GM19238 (cell line): ENCODE measurements around the gene ADAMTS9.

ENCODE experiments used
- DNase-seq: peaks from one replicate; pipeline ENCODE4 v3.0.0; 2011; ENCODE audit warnings: low spot score; ENCODE audit not compliant: insufficient read length

ADAMTS9 gene

DNA sequence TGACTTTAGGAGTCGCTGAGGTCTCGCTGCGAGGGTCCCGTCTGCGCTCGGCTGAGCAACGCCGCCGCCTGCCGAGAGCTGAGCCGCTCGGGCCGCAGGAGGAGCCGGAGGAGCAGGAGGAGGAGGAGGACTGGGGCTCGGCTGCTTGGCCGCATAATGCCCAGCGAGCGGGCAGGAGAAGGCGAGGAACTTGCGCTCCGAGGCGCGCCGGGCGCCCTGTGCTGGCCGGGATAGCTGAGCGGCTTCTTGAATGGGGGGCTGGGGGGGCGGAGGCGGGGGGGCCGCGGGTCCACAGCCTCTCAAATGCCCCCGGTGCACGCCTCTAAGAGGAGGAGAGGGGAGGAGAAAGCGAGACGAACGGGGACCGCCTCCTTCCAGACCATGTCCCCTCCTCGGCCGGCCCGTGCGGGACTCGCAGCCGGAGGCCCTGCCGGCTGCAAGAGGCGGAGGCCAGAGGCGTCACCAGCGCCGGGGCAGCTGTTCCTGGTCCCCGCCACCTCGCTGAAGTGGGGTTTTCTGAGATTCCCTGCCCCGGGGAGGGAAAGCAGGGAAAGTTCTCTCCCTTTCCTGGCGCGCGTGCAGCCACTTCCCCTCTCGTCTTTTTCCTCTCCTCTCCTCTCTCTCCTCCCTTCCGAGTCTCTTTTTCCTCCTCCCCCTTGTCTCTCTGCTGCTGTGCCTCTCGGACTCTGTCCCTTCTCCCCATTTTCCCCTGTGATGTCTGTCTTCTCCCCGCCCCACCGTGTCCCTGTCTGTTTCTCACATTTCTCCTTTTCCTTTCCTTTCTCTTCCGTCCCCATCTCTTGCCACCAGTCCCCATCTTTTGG is at the start of gene ADAMTS9:
TSS of gene ADAMTS9 (minus strand) at position 220 of the 824 bp plus-strand sequence. CDS start 343 bp downstream, outside the sequence.
- no peak for DNase-seq

DNA sequence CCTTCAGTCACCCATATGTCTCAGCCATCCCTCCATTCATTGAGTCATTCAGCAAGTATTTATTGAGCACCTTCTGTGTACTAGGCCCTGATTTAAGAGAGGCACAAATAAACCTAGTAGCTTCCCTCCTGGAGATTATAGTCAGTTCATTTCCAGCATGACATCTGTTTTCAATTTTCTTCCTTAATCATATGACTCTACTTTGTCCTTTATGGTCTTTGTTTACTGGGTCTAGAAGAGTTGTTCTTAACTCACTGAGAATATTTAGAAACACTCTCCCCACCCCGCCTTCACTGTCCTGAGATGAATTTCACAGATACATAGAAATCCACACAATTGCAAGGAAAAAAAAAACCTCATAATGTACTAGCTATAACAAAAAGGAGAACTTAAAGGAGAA is 44.8 kb upstream of the ADAMTS9 start:
- DNase-seq = no peak

DNA sequence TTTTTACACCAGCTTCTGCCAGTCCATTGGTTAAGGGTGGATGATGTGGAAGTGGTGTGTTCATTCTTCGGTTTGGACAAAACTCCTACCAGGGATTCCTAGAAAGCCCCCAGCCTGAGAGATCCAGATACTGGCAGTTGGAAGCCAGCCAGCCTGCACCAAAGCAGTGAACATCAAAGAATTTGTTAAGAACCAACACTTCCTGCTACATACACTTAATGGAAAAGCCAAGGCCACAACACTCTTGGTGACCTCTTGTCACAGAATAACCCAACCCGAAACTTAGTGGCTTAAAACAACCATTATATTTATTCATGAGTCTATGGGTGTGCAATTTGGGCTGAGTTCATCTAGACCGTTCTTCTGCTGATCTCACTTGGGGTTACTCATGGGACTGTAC is 42.9 kb upstream of the ADAMTS9 start:
- no peak for DNase-seq

GRCh38 chr3:64728994-64729393 is 41.2 kb upstream of the ADAMTS9 start:
- no peak for DNase-seq

- DNase-seq = no peak
Measured at GRCh38 chr3:64728428-64728827, 40.6 kb upstream of the ADAMTS9 start.

- no peak for DNase-seq
Measured at GRCh38 chr3:64726414-64727090, 38.8 kb upstream of the ADAMTS9 start.

GRCh38 chr3:64718976-64719375 is 31.2 kb upstream of the ADAMTS9 start:
- no peak for DNase-seq

DNA sequence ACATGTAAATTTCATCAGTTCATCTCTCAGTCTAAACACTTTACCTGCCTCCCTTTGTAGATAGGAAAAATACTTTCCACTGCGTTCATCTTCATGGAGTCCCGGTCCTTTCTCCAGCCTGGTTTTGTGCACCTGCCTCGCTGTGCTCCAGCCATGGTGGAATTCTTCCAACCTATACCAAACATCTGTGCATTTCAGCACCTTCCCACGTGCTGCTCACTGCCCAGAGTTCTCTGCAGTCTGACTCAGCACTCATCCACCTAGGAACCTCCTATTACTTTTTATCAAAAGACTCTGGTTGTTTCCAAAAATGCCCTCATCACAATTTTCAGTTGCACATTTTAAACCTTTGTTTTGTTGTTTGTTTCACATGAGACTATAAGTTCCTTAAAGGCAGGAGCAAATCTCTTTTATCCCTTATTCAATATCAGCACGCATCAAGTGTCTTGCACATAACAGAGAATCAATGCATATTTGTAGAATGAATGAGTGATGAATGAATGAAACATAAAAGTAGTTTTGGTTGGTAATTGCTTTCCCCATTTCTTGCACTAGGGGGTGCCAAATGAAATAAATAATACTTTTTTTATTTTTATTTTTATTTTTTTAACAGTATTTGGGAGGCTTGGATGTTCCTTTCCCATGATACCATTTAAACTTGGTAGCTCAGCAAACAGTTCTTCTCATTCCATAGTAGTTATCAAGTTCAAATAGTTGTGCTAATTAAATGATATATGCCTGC is 30.2 kb upstream of the ADAMTS9 start:
- DNase-seq = no peak

DNA sequence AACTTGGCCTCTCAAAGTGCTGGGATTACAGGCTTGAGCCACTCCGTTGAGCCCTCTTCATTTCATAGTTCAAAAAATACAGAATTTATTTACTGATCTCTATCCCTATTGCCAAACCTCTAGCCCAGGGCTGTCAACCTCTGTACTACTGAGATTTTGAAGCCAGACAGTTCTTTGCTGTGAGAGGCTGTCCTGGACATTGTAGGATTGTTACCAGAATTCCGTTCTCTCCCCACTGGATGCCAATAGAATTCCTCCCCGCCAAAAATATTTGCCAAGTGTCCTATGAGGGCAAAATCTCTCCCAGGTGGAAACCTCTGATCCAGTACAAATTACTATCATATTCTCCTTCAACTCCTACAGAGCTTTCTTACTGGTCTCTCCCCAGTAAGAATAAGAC is 29.6 kb upstream of the ADAMTS9 start:
- no peak for DNase-seq

DNA sequence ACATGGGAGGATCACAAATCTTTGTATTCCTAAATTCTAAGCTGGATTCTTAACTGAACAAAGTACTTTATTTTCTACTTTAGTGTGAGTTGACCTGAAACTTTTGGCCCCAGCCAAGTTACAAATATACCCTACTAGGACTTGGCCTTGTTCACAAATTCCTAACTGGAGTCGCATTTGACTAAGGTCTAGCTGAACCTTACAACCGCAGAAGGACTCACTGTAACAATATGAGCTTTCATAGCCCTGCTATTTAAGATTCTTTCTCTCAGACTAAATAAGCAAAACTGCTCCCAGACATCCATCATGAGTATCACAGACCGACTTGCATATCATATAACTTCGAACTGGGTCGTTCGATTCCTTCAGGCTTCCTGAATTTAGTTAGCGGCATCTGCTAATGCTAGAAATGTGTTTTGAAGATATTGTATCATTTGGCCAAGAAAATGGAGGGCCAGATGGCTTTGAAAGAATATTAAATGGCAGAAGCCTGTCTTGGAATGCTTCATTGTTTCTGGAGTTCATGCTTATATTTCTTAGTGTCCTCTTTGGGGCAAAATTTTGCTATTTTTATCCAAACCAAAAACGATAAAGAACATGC is 28.4 kb upstream of the ADAMTS9 start:
- DNase-seq = no peak

DNA sequence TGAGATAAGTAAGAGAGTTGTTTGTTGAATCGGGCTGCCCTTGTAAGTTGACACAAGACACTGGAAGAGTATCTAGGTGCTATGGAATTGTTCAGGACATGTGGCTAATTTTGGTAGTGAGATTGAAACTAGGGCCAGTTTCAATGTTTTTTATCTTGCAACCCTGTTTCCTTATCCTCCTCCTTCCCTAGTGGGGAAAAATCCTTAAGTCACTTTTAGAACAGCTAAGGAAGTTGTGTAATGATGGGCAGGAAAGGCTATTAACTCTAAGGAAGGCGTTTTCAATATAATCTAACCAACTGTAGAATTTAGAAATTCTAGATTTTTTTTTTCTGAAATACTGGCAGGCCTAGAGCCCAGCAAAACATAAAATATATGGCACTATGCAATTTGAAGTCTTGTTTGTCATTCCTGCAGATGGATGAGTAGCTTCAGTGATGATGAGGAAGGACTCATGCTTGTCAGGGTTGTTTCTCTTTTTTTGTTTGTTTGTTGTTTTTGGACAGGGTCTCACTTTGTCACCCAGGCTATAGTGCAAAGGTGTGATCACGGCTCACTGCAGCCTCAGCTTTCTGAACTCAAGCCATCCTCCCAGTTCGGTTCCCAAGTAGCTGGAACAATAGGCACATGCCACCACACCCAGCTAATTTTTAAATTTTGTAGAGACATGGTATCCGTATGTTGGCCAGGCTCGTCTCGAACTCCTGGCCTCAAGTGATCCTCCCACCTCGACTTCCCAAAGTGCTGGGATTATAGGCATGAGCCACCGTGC is 27.6 kb upstream of the ADAMTS9 start:
- DNase-seq = no peak

DNA sequence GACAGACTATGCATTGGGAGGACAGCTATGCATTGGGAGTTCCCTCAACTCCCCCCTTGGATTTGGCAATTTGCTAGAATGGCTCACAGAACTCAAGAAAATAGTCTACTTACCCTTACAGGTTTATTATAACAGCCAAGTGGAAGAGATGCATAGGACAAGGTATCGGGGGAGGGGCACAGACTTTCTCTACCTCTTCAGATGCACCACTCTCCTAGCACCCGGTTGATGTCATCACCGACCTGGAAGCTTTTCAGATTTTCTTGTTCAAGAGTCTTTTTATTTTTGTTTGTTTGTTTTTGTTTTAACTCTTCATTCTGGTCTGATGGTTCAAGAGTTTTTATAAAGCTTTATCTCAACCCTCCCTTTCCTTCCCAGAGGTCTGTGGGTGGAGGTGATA is 20.7 kb upstream of the ADAMTS9 start:
- no peak for DNase-seq

- DNase-seq = no peak
Measured at GRCh38 chr3:64705946-64706345, 18.1 kb upstream of the ADAMTS9 start.

DNA sequence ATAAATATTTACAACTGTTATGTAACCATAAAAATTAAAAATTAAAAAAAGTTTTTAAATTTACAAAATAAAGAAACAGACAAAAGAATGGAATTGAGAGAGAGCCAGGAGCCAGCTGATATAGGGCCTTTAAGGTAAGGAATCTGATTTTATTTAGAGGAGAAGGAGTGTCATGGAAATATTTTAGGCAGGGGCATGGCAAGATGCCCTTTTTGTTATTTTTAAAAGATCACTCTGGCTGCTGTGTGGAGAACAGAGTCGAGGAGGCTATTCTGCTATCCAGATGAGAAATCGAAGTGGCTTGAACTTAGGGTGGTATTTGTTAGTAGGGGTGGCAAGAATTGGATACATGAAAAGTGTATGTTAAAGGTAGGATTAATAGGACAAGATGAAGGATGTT is 9.1 kb upstream of the ADAMTS9 start:
- no peak for DNase-seq

GRCh38 chr3:64694114-64694513 is 6.3 kb upstream of the ADAMTS9 start:
- DNase-seq = no peak

DNA sequence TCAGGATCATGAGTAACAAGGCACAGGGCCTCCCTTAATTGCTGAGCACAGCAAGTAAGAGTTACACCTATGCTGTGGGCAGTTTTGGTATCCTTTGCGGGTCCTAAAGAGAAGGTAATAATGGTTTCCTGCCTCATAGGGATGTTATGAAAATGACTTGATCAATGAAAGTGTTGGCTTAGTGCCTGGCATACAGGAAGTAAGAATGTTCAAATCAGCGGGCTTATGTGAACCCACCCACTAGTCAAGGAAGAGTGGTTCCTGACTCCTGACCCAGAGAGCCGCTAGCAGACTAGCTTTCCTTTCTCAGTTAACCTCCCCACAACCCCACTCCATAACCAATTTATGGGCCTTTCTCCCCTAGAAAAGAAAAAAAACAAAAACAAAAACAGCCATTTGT is 5.2 kb upstream of the ADAMTS9 start:
- DNase-seq = no peak

DNA sequence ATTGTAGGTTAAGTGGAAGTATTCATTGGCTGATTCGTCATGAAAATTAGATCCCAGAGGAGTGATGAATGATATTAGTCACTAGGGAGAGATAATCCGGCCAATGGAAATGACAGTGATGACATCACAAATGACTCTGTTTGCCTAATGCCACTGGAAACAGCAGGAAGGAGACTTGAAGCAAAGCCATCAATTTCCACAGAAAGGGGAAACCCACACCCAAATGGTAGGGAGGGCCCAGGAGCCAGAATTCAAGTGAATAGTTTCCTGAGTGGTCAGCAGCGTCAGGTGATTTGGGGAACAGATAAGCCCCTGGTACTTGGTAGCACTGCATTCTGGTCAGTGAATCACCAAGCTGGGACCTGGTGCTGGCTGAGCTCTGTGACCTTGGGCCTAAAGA is 3.3 kb upstream of the ADAMTS9 start:
- no peak for DNase-seq

GRCh38 chr3:64687086-64687780 is 567 bp downstream of the ADAMTS9 start:
- DNase-seq = no peak

DNA sequence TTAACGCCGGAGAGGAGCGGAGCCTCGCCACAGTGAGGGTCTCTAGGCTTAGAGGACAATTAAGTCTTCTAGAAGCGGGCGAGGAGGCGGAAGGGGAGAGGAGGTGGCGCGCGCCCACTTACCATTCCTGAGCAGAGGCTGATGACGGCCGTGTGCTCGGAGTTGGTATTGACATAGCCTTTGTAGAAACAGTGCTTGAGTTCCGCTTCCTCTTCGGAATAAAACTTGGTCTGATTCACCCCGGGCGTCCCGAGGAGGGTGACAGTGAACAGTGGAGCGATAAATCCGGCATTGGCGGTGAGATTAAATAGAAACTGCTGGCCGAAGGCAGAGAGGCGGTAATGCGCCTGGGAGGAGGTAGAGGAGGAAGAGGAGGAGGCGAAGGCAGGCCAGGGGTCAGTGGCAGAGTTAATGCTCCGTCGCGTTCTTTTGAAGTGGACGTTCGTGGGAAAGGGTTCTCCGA is 1.3 kb downstream of the ADAMTS9 start:
- no peak for DNase-seq

- DNase-seq = no peak
Measured at GRCh38 chr3:64685800-64686445, 1.9 kb downstream of the ADAMTS9 start.
